ENCODE results near the gene MCM6. TPM values are rescaled to one million over a fixed set of nuclear protein-coding genes. Genes with fewer than 3 reads are reported as not detected.

Gene MCM6
- total and polyA plus RNA-seq, 5 donors from 2014 or later, result 15.6 to 27.7 (median 18.3) TPM

DNA sequence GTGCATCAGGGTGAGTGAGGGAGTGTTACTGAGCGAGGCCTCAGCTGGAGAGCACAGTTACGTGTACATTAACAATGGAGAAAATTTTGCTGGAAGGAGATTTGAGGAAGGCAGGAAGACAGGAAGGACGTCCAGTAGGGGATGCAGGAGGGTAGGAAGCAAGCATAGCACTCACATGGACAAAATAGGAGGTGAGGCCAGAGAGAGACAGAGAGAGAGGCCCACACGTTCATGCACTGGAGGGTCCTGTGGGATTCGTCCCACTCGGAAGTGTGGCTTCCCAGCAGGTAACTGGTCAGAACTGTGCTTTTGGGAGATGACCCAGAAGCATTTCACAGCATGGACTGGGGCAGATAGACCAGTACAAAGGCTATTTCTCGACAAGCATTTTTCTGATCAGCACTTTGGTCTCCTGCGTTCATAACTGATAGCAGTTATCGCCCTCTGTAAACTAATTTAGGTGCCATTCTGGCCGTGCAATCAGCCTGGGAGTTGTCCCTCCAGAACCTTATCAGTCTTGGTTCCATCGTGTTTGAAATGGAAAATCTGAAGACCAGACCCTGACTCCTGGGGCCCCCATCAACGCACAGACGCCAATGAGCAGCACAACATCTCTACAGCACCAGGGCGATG is 44.9 kb downstream of the MCM6 start:
- no peak for DNase-seq
- H3K36me3 Mint-ChIP-seq, result peaks cover 2% of the 10 kb centered on the region
- no peak overlapping the region for H3K4me3 Mint-ChIP-seq
- H3K36me3 ChIP-seq (ENCODE audit: control insufficient read depth, insufficient read depth, low read length), result no peaks in the 10 kb centered on the region
- H3K27ac Mint-ChIP-seq, result peak overlapping the region in 1 of 3 donors; percentile 43
- H3K4me1 Mint-ChIP-seq, result peaks cover 0 to 5% (median 3%) of the 10 kb centered on the region in 4 donors
- no peaks in the 10 kb centered on the region for H3K27me3 ChIP-seq (ENCODE audit: control insufficient read depth, insufficient read depth, low read length)
- no peaks in the 10 kb centered on the region for H3K4me1 ChIP-seq (ENCODE audit: control insufficient read depth, insufficient read depth, low read length, poor library complexity, severe bottlenecking)
- no peak for ATAC-seq (ENCODE audit: low read depth in 2 of 2)
- H3K4me3 ChIP-seq (ENCODE audit: low read depth, low read length), result no peak overlapping the region
- no peaks in the 10 kb centered on the region for H3K9me3 ChIP-seq (ENCODE audit: control insufficient read depth in 2 of 2, low read length in 2 of 2)
- H3K27me3 Mint-ChIP-seq, result no peaks in the 10 kb centered on the region
- no peak overlapping the region for H3K27ac ChIP-seq (ENCODE audit: insufficient read depth, low read length, poor library complexity, severe bottlenecking)
- no peaks in the 10 kb centered on the region for H3K9me3 Mint-ChIP-seq

DNA sequence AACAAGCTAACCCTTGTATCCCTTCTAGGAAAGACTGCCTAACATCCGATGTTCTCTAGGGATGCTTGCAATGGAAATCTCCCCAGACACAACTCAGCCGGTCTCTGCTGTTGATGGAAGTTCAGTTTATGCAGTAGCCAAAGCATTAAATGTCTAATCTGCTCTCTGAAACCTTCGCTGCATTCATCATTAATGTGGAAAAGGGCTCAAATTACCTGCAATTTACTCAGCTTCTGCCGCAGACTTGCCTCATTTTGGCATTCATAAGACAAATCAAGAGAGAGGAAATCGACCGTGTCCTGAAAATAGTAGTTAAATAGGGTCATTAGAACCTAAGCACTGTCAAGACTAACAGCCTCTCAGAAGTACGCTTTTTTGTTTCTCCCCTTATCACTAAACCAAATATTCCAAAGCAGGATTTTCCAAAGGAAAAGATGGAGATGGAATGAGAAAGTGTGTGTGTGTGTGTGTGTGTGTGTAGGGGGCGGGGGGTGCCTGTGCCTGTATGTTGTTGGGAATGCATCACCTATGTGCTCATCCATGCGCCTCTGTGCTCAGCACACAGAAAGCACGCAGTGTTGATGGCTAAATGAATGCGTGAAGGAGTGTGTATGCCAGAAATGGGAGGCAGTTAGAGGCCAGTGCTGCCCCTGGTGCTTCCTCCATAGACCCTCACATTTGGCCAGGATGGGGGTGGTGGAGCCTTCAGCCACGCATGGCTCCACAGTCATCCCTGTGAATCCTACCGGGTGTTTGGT is 46.7 kb downstream of the MCM6 start:
- Histone ChIP-seq H3K4me1 (ENCODE audit: control insufficient read depth, insufficient read depth, low read length, poor library complexity, severe bottlenecking) (no peaks in the 10 kb centered on the region), H3K27ac (ENCODE audit: insufficient read depth, low read length, poor library complexity, severe bottlenecking) (no peak overlapping the region), H3K9me3 (ENCODE audit: control insufficient read depth in 2 of 2, low read length in 2 of 2) (no peaks in the 10 kb centered on the region), H3K4me3 (ENCODE audit: low read depth, low read length) (no peak overlapping the region), H3K36me3 (ENCODE audit: control insufficient read depth, insufficient read depth, low read length) (no peaks in the 10 kb centered on the region), H3K27me3 (ENCODE audit: control insufficient read depth, insufficient read depth, low read length) (no peaks in the 10 kb centered on the region)
- Mint-ChIP-seq H3K36me3 (no peaks in the 10 kb centered on the region), H3K4me3 (no peak overlapping the region), H3K9me3 (no peaks in the 10 kb centered on the region), H3K27me3 (no peaks in the 10 kb centered on the region), H3K27ac (no peak overlapping the region), H3K4me1 (peaks cover 0 to 5% (median 0%) of the 10 kb centered on the region in 4 donors)
- DNase-seq (no peak), ATAC-seq (ENCODE audit: low read depth in 2 of 2) (no peak)

DNA sequence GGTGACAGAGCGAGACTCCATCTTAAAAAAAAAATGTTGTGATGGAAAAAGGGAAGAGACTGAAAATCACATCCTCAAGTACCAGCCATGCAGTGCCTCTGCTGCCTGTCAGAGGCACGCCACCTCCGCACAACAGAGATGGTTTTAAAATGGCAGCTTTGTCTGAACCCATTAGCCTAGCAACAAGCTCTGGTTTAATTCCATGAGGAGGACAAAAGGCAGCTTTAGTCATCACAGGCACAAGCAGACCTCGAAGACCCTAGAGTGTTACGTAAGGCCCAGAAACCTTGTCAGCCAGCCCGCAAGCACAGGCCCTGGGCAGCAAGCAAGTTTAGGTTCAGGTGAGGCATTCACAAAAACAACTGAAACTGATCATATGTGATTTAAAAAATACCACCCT is 49.7 kb downstream of the MCM6 start:
- no peak for DNase-seq
- Mint-ChIP-seq H3K36me3 (peaks cover 8% of the 10 kb centered on the region), H3K27ac (no peak overlapping the region), H3K27me3 (no peaks in the 10 kb centered on the region), H3K4me1 (peaks cover 1 to 5% (median 3%) of the 10 kb centered on the region in 4 donors), H3K9me3 (peaks cover 0 to 12% (median 6%) of the 10 kb centered on the region in 7 donors), H3K4me3 (no peak overlapping the region)
- Histone ChIP-seq H3K4me1 (ENCODE audit: control insufficient read depth, insufficient read depth, low read length, poor library complexity, severe bottlenecking) (no peaks in the 10 kb centered on the region), H3K36me3 (ENCODE audit: control insufficient read depth, insufficient read depth, low read length) (no peaks in the 10 kb centered on the region), H3K9me3 (ENCODE audit: control insufficient read depth in 2 of 2, low read length in 2 of 2) (peaks cover 0 to 8% of the 10 kb centered on the region in 2 experiments), H3K27me3 (ENCODE audit: control insufficient read depth, insufficient read depth, low read length) (no peaks in the 10 kb centered on the region), H3K27ac (ENCODE audit: insufficient read depth, low read length, poor library complexity, severe bottlenecking) (no peak overlapping the region), H3K4me3 (ENCODE audit: low read depth, low read length) (no peak overlapping the region)
- ATAC-seq (ENCODE audit: low read depth in 2 of 2), result no peak

DNA sequence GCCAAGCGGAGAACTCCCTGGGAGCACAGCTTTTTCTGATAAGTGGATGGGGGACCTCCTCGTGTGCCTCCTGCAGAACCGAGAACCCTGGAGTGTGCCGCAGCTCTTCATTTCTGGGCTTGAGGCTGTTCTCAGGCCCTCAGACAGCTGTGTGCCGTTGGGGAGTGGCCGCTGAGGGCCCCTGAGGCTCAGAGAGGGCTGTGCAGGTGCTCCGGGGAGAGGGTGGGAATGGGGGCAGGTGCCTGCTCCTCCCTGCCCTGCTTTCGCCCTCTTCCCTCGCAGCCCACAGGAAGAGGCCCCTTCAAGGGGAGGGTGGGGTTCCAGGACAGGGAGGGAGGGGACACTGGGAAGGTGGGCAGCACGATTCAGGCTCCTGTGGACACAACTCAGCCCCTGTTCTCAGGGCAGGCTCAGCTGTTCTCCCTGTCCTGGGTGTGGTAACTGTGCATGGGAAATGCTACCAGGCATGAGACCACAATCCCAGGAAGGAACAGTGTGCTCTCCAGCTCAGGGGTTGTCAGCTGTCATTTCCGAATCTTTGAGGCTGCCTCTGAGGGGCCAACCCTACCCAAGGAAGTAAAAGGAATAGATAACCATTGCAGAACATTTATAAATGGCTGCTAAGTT is 50.6 kb downstream of the MCM6 start:
- Histone ChIP-seq H3K4me3 (ENCODE audit: low read depth, low read length) (no peak overlapping the region), H3K27ac (ENCODE audit: insufficient read depth, low read length, poor library complexity, severe bottlenecking) (no peak overlapping the region), H3K9me3 (ENCODE audit: control insufficient read depth in 2 of 2, low read length in 2 of 2) (peaks cover 0 to 8% of the 10 kb centered on the region in 2 experiments), H3K4me1 (ENCODE audit: control insufficient read depth, insufficient read depth, low read length, poor library complexity, severe bottlenecking) (peaks cover under 1% of the 10 kb centered on the region), H3K36me3 (ENCODE audit: control insufficient read depth, insufficient read depth, low read length) (no peaks in the 10 kb centered on the region), H3K27me3 (ENCODE audit: control insufficient read depth, insufficient read depth, low read length) (no peaks in the 10 kb centered on the region)
- peaks cover 8% of the 10 kb centered on the region for H3K36me3 Mint-ChIP-seq
- H3K27me3 Mint-ChIP-seq, result no peaks in the 10 kb centered on the region
- H3K4me3 Mint-ChIP-seq, result peak overlapping the region in 1 of 4 donors; percentile 38
- DNase-seq (no peak), ATAC-seq (ENCODE audit: low read depth in 2 of 2) (no peak)
- H3K27ac Mint-ChIP-seq, result no peak overlapping the region
- peaks cover 0 to 12% (median 6%) of the 10 kb centered on the region in 7 donors for H3K9me3 Mint-ChIP-seq
- peaks cover 1 to 12% (median 8%) of the 10 kb centered on the region in 4 donors for H3K4me1 Mint-ChIP-seq

DNA sequence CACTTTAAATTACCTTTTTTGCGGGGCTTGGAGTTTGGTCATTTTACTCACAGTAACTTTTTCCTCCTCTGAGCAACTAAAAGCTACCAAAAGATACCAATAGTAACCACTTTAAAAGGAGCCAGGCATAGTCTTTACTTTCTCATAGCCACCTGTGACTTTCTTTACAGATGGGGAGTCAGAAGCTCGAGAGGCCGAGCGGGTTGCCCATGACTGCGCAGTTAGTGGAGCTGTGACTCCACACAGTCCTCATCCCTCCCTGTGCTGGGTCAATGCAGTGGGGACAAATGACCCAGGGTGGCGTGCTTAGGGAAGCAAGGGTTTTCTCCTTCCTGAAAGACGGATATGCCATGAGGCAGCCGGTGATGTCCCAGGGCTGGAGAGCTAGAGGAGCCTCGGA is 51.1 kb downstream of the MCM6 start:
- H3K4me1 ChIP-seq (ENCODE audit: control insufficient read depth, insufficient read depth, low read length, poor library complexity, severe bottlenecking), result peaks cover 6% of the 10 kb centered on the region
- no peak overlapping the region for H3K27ac Mint-ChIP-seq
- no peaks in the 10 kb centered on the region for H3K36me3 ChIP-seq (ENCODE audit: control insufficient read depth, insufficient read depth, low read length)
- H3K4me3 Mint-ChIP-seq, result peak overlapping the region in 1 of 4 donors; percentile 38
- H3K4me1 Mint-ChIP-seq, result peaks cover 5 to 17% (median 11%) of the 10 kb centered on the region in 4 donors
- no peaks in the 10 kb centered on the region for H3K27me3 ChIP-seq (ENCODE audit: control insufficient read depth, insufficient read depth, low read length)
- ATAC-seq (ENCODE audit: low read depth in 2 of 2), result no peak
- no peak for DNase-seq
- no peak overlapping the region for H3K27ac ChIP-seq (ENCODE audit: insufficient read depth, low read length, poor library complexity, severe bottlenecking)
- no peaks in the 10 kb centered on the region for H3K27me3 Mint-ChIP-seq
- peaks cover 8% of the 10 kb centered on the region for H3K36me3 Mint-ChIP-seq
- no peak overlapping the region for H3K4me3 ChIP-seq (ENCODE audit: low read depth, low read length)
- H3K9me3 ChIP-seq (ENCODE audit: control insufficient read depth in 2 of 2, low read length in 2 of 2), result peaks cover 0 to 8% of the 10 kb centered on the region in 2 experiments
- H3K9me3 Mint-ChIP-seq, result peaks cover 0 to 12% (median 6%) of the 10 kb centered on the region in 7 donors

DNA sequence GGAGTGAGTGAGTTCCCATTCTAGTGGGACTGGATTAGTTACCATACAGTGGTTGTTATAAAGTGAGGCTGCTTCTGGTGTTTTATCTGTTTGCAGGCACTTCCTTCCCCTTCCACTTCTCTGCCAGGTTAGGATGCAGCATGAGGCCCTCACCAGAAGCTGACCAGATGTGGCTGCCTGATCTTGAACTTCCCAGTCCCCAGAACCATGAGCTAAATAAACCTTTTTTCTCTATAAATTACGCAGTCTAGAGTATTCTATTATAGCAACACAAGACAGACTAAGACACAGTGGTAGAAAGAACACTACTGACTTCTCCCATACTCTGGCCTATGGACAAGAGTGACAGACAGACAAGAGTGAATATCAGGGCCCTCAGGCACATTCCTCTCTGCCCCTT is 53.4 kb downstream of the MCM6 start:
- no peaks in the 10 kb centered on the region for H3K27me3 Mint-ChIP-seq
- H3K4me3 Mint-ChIP-seq, result no peak overlapping the region
- H3K36me3 Mint-ChIP-seq, result peaks cover 8% of the 10 kb centered on the region
- H3K4me1 Mint-ChIP-seq, result peaks cover 0 to 30% (median 18%) of the 10 kb centered on the region in 4 donors
- DNase-seq (no peak), ATAC-seq (ENCODE audit: low read depth in 2 of 2) (no peak)
- Histone ChIP-seq H3K9me3 (ENCODE audit: control insufficient read depth in 2 of 2, low read length in 2 of 2) (peaks cover 0 to 8% of the 10 kb centered on the region in 2 experiments), H3K4me3 (ENCODE audit: low read depth, low read length) (no peak overlapping the region), H3K27ac (ENCODE audit: insufficient read depth, low read length, poor library complexity, severe bottlenecking) (no peak overlapping the region), H3K4me1 (ENCODE audit: control insufficient read depth, insufficient read depth, low read length, poor library complexity, severe bottlenecking) (peaks cover 17% of the 10 kb centered on the region), H3K27me3 (ENCODE audit: control insufficient read depth, insufficient read depth, low read length) (no peaks in the 10 kb centered on the region), H3K36me3 (ENCODE audit: control insufficient read depth, insufficient read depth, low read length) (no peaks in the 10 kb centered on the region)
- H3K9me3 Mint-ChIP-seq, result peaks cover 0 to 12% (median 6%) of the 10 kb centered on the region in 7 donors
- H3K27ac Mint-ChIP-seq, result no peak overlapping the region

DNA sequence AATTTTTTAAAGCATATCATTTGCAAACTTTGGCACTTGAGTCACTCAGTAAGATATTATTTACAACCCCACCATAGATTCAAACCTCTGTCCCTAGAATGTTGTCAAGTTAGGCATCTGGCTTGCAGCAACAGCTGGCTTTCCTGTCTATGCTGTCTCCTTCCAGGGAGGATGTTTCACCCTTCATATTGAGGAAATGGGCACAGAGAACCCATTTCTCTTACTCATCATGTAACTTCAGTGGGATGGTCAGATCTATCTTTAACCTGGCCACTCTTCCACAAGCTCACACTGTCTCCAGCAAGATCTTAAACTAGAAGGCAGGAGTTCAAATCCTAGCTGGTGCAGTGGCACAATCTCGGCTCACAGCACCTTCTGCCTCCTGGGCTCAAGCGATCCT is 55.1 kb downstream of the MCM6 start:
- H3K4me3 ChIP-seq (ENCODE audit: low read depth, low read length), result no peak overlapping the region
- Mint-ChIP-seq H3K27me3 (no peaks in the 10 kb centered on the region), H3K9me3 (peaks cover 0 to 12% (median 6%) of the 10 kb centered on the region in 7 donors), H3K4me3 (peak overlapping the region in 1 of 4 donors; percentile 38), H3K36me3 (peaks cover 8% of the 10 kb centered on the region), H3K27ac (no peak overlapping the region), H3K4me1 (peaks cover 0 to 30% (median 18%) of the 10 kb centered on the region in 4 donors)
- ATAC-seq (ENCODE audit: low read depth in 2 of 2) (no peak), DNase-seq (no peak)
- no peaks in the 10 kb centered on the region for H3K27me3 ChIP-seq (ENCODE audit: control insufficient read depth, insufficient read depth, low read length)
- no peak overlapping the region for H3K27ac ChIP-seq (ENCODE audit: insufficient read depth, low read length, poor library complexity, severe bottlenecking)
- peaks cover 0 to 8% of the 10 kb centered on the region in 2 experiments for H3K9me3 ChIP-seq (ENCODE audit: control insufficient read depth in 2 of 2, low read length in 2 of 2)
- no peaks in the 10 kb centered on the region for H3K36me3 ChIP-seq (ENCODE audit: control insufficient read depth, insufficient read depth, low read length)
- peaks cover 17% of the 10 kb centered on the region for H3K4me1 ChIP-seq (ENCODE audit: control insufficient read depth, insufficient read depth, low read length, poor library complexity, severe bottlenecking)

All from CD4-positive, CD25-positive, alpha-beta regulatory T cell (primary cell).